ENCODE results near the gene EIF2S3. TPM values are rescaled to one million over a fixed set of nuclear protein-coding genes. Genes with fewer than 3 reads are reported as not detected.

The EIF2S3 gene
- total and polyA plus RNA-seq, 2 of the 4 experiments (the other 2 are of a cell fraction): 97.9 to 416 TPM

- H3K23ac ChIP-seq (ENCODE audit: low read depth, low read length): no peak overlapping the region
- ChIA-PET CTCF (no interaction called here), POLR2A (ENCODE audit: unreplicated experiment) (no interaction called here)
- no peaks in the 10 kb centered on the region for H4K20me1 ChIP-seq (ENCODE audit: insufficient read depth, low read length)
- no peak overlapping the region for H3K4me3 ChIP-seq (ENCODE audit: insufficient read depth, low read depth, low read length)
- no peak overlapping the region for H3K18ac ChIP-seq (ENCODE audit: low read depth, low read length)
- intact Hi-C loops (cut with micrococcal nuclease) (no loop called here), in situ Hi-C loops (cut with MboI; ENCODE audit: low sequenced_read_pairs) (no loop called here), dilution Hi-C loops (cut with HindIII; ENCODE audit: low sequenced_read_pairs, unreplicated experiment) (no loop called here)
- H3K79me1 ChIP-seq (ENCODE audit: low read depth in 1 of 2, low read length in 2 of 2): no peaks in the 10 kb centered on the region
- H2BK20ac ChIP-seq (ENCODE audit: low read depth, low read length): no peak overlapping the region
- H3K9ac ChIP-seq (ENCODE audit: low read depth, low read length): no peak overlapping the region
- no peak overlapping the region for H2BK15ac ChIP-seq (ENCODE audit: low read depth, low read length)
- TF ChIP-seq ELK1 (IDR thresholded peaks at IDR 0.05; ENCODE audit: borderline replicate concordance, low read depth, low read length) (no peak), NFE2L2 (IDR thresholded peaks at IDR 0.05; ENCODE audit: low read depth, low read length) (no peak), POLR2A (IDR thresholded peaks at IDR 0.05; ENCODE audit: low read depth, low read length) (no peak)
- TF ChIP-seq, protein P1, sequence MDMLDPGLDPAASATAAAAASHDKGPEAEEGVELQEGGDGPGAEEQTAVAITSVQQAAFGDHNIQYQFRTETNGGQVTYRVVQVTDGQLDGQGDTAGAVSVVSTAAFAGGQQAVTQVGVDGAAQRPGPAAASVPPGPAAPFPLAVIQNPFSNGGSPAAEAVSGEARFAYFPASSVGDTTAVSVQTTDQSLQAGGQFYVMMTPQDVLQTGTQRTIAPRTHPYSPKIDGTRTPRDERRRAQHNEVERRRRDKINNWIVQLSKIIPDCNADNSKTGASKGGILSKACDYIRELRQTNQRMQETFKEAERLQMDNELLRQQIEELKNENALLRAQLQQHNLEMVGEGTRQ (IDR thresholded peaks at IDR 0.05; ENCODE audit: low read depth, low read length): no peak
- H3K14ac ChIP-seq (replicated peaks; ENCODE audit: low read depth, low read length): no peak overlapping the region
- no peak overlapping the region for H2AK9ac ChIP-seq (replicated peaks; ENCODE audit: low read depth, low read length, poor library complexity)
- H3K36me3 ChIP-seq (ENCODE audit: control insufficient read depth, insufficient read depth, low read length): no peaks in the 10 kb centered on the region
- ATAC-seq (ENCODE audit: low read depth) (no peak), DNase-seq (no peak)
- no peak overlapping the region for H3K56ac ChIP-seq (ENCODE audit: extremely low read depth, insufficient read depth, low read length)
- H2AFZ ChIP-seq (replicated peaks; ENCODE audit: low read length, poor library complexity): no peak overlapping the region
- no peak overlapping the region for H2BK120ac ChIP-seq (ENCODE audit: low read depth, low read length)
- no peak overlapping the region for H2BK5ac ChIP-seq (ENCODE audit: low read depth, low read length, poor library complexity, severe bottlenecking)
- H3K4ac ChIP-seq (ENCODE audit: low read depth, low read length): no peak overlapping the region
- H3K9me1 ChIP-seq (ENCODE audit: insufficient read depth, low read length): no peaks in the 10 kb centered on the region
- H4K5ac ChIP-seq (ENCODE audit: low read depth, low read length): no peak overlapping the region
- no peaks in the 10 kb centered on the region for H3K9me3 ChIP-seq (ENCODE audit: control insufficient read depth, insufficient read depth, low read length)
- H3K27me3 ChIP-seq (ENCODE audit: control insufficient read depth, insufficient read depth, low read length): peaks cover 3% of the 10 kb centered on the region; the same call in 1 of the 2 replicates
- no peak overlapping the region for H3K27ac ChIP-seq (ENCODE audit: insufficient read depth, low read length)
- no peak overlapping the region for H2AK5ac ChIP-seq (ENCODE audit: low read depth, low read length)
- no peak overlapping the region for H4K8ac ChIP-seq (ENCODE audit: low read depth in 2 of 2, low read length in 2 of 2)
- H4K91ac ChIP-seq (ENCODE audit: insufficient read depth, low read depth, low read length): no peak overlapping the region
- H3K4me1 ChIP-seq (ENCODE audit: control insufficient read depth, insufficient read depth, low read length): no peaks in the 10 kb centered on the region; the same call in 1 of the 2 replicates
- no peak overlapping the region for H3K4me2 ChIP-seq (ENCODE audit: low read depth, low read length)
- 80% methylated on average over 1 of the region's 12 CpGs; no CpG with 5 or more reads in 1 of the 2 experiments for WGBS, 2 experiments (ENCODE audit: extremely low coverage in 2 of 2, insufficient read length in 1 of 2)
- no TSS peak for BruUV-seq (replicated peaks)
Measured at GRCh38 chrX:24093746-24094145, 39.0 kb downstream of the EIF2S3 start.
